GM19455 (cell line): ENCODE results near the gene AP3M1.

ENCODE experiments used
- ATAC-seq: cut with Tn5 transposase; IDR thresholded peaks from one replicate; pipeline ENCODE4 v1.9.1; 2021; ENCODE audit not compliant: unreplicated experiment

AP3M1 gene

DNA sequence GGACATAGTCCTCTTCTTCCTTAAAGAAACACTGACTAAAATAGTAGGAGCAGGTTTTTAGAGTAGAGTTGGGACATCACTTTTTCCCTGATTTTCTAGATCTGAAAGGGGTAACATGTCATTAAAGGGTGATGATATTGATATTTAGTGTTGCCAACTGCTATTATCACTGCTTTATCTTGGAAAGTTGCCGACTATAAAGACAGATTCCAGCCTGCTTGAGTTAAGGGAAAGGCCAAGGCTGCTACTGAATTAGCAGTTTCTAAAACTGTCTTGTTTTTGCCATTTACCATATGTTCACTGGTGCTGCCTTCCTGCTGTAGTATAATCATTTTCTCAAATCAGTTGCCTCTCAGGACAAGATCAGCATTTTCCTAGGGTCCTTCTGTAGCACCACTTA is 29.7 kb downstream of the AP3M1 start:
- ATAC-seq: no peak

DNA sequence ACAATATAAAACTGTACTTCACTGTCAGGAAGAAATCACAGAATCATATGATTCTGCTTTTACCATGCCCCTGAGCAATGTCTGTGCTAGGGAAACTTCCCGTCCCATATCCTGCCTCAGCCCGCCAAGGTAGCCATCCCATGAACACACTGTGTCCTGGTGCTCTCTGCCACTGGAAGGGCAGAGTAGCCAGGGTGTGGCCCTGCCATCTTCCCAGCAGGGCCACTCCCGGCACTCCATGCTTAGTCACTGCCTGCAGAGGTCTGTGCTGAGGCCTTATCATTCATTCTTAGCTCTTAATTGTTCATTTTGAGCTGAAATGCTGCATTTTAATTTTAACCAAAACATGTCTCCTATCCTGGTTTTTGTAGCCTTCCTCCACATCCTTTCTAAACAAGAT is 31.8 kb downstream of the AP3M1 start:
- no peak for ATAC-seq

DNA sequence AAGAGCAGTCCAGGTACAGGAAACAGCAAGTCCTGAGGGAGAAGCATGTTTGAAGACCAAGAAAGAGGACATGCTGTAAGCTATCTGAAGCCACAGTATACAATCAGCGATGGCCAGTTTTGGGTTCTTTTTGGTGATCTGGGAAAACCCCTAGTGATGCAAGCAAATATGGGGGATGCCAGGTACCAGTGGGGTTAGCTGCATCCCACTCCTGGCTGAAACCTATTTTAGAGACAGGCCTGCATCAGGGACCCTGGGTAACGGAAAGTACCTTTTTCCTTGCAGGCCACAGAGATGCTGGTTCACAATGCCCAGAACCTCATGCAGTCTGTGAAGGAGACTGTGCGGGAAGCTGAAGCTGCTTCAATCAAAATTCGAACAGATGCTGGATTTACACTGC is 32.9 kb downstream of the AP3M1 start:
- ATAC-seq: no peak

DNA sequence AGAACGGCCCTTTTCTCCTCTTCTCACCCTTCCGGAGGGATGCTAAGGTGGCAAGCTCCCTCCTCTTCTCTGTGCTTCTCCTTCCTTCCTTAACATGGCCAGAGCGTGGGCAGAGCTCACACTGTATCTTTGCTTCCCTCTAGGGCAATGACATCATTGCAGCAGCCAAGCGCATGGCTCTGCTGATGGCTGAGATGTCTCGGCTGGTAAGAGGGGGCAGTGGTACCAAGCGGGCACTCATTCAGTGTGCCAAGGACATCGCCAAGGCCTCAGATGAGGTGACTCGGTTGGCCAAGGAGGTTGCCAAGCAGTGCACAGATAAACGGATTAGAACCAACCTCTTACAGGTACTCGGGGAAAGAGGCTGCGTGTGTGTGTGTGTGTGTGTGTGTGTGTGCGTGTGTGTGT is 36.6 kb downstream of the AP3M1 start:
- no peak for ATAC-seq

DNA sequence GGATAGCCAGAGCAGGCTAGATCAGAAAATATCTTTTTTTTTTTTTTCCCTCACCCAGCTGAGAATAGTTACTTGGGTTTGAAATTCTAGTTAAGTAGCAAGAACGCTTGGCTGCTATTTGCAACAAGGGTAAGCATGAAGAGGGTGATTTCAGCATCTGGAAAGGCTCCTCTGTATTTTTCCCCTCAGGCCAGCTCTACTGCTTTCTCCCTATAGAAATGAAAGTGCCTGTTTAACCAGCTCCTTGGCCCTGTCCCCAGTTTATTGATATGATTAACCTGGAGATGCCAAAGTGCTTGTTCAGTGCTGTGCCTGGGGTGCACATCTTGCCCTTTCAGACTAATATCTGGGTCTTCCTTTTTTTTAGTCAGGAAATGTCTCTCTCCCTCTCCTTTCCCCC is 37.1 kb downstream of the AP3M1 start:
- no peak for ATAC-seq

DNA sequence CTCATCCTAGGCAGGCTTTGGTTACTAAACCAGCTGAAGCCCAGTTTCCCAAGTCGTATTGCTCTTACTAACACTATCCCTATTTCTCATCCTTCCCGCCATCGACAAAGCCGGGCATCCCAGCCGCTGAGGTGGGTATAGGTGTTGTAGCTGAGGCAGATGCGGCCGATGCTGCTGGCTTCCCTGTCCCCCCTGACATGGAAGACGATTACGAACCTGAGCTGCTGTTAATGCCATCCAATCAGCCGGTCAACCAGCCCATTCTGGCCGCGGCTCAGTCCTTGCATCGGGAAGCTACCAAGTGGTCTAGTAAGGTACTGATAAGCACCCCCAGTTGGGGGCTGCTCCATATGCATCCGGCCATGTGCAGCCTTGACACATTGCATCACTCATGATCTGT is 38.8 kb downstream of the AP3M1 start:
- ATAC-seq: no peak

DNA sequence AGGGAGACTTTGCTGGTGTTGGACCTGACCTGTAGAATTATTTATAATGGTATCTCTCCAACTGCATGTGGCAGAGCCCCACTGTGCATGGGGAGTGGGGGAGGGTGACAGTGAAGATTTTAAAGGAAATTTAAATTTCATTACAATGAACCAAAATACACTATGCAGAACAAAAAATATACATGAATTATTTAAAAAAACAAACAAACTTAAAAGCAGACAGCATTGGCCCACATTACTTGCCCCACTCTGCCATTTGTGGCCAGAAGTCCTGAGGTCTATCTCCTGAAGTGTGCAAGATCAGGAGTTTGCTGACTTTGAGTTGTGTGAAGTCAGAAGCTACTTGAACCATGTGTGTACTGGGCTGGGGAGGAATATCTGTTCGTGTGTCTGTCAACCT is 40.5 kb downstream of the AP3M1 start:
- ATAC-seq: no peak

DNA sequence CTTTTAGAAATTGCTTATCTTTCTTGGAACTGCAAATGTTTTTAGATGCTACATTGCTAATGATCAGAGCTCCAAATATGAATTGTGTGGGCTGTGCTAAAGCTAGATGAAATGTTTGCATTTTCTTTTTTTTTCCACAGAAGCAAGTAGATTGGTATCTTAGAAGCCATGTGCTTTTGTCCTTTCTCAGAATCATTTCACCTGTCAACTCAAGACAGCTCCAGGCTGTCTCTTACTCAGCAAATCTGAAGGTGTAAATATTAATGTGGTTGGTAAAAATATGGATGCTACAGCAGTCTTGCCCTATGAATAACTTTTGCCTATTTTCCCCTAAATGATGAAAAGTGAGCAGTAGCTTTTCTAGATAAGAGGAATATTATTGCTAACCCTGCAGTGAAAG is 41.2 kb downstream of the AP3M1 start:
- no peak for ATAC-seq

DNA sequence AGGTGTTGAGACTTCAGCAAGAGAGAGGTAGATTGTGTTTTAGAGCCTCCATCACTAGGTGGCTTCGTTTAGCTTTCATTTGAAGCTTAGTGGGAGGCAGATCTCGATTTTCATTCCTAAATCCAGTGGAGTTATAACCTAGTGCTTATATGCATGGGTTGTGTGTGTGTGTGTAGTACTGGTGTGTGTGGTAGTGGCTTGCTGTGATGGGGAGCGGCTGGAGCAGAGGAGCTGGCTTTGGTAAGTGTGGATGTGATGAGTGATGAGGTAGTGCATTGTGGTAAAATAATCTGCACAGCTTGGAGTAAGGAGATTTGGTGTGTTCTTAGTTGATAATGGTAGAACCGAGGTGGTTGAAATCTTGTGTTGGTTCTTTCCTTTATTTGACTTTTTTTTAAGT is 43.2 kb downstream of the AP3M1 start:
- ATAC-seq: no peak

DNA sequence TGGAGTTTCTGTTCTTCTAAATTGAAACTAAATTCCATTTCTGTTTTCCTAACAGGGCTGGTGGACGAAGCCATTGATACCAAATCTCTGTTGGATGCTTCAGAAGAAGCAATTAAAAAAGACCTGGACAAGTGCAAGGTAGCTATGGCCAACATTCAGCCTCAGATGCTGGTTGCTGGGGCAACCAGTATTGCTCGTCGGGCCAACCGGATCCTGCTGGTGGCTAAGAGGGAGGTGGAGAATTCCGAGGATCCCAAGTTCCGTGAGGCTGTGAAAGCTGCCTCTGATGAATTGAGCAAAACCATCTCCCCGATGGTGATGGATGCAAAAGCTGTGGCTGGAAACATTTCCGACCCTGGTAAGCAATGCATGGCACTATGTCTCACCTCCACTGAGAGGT is 45.6 kb downstream of the AP3M1 start:
- ATAC-seq: no peak

DNA sequence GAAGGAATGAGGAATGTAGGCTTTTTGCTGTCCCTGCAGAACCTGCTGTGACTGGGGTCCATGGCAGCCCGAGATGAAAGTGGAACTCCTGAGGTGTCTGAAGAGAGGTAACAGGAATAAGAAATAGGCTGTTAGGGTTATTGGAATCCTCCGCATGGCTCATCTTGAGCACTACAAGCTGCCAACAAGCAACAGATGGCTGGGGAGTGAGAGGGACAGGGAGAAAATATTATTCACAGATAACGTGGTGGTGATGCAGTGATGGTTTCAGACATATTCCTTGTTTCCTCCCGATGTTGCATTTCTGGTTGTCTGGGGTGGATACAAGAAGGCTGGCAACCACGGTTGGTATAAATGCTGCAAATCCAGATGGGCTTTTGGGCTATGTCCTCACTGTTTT is 46.1 kb downstream of the AP3M1 start:
- no peak for ATAC-seq

DNA sequence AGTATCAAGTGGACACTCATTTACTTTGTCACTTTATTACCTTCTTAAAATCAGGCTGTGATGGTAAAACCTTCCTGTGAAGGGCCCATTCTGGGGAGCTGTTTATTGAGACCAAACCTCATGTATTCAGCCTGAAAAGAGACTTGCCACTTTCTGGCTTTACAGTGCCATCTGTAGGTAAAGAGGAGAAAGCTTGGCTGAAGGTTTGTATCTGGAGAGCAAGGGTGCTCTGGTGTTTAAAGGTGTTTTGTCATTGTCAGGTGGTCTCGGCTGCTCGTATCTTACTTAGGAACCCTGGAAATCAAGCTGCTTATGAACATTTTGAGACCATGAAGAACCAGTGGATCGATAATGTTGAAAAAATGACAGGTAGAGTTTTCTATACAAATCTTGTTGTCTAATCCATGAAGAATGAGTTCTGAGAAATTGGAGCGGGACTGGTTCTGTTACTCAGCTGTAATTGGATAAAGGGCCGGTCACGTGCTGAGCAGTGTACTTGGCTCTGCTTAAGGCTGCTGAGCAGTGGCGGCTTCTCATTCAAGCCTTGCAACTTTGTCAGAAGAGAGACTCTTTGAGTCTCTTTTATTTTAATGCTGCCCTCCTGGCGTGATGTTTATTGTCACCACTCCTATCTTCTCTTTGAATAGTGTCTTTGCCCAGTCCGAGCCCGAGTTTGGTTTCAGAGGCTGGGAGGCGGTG is 46.9 kb downstream of the AP3M1 start:
- ATAC-seq: no peak

DNA sequence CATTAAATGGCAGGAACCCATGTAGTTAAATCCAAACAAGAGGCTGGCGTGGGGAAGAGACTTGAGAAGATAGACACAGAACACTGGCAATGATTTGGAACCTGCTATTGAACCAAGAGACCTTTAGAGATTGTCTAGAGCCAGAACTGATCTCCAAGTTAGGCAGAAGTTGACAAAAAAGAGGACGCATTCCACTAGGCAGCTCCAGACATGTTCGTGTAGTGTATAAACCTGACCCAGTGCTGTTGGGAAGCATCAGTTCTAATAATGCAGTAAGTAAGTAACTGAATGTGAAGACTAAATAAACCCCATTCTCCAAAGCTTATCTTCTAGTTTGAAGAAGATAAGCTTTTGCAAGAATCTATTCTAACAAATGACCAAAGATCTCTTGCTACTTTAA is 50.8 kb downstream of the AP3M1 start:
- ATAC-seq: no peak

DNA sequence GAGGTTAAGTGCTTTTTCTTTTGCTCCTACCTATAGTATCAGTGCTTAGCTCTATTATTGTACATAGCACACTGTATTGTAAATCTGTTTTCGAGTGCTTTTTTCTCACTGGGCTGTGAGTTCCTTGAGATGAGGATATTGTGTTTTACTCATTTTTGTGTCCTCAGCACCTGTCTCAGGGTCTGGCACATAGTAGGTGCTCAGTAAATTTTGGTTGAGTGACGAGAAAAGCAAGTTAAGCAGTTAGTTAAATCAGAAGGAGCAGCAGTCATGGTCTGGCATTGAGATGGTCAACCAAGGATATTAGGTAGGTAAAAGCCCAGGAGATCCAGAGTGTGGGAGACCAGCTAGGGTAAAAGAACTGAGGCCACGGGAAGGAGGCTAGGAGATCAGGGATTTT is 51.2 kb downstream of the AP3M1 start:
- ATAC-seq: no peak

DNA sequence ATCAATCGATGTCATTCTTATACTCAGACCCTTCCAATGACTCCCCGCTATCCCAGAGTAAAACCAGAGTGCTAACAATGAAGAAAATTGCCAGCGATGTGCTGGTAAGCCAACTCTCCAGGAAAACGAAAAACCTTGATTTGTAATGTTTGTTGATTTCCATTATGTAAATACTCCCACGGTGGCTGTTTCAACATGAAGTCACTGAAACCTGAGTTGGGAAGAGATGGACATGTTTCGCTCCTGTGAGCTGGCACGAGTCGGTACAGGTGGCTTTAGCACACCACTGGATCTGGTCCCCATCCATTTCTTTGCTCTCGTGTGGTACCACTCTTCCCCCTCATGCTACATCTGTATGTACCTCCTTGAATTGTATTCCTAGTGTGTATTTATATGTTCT is 52.9 kb downstream of the AP3M1 start:
- ATAC-seq: no peak

DNA sequence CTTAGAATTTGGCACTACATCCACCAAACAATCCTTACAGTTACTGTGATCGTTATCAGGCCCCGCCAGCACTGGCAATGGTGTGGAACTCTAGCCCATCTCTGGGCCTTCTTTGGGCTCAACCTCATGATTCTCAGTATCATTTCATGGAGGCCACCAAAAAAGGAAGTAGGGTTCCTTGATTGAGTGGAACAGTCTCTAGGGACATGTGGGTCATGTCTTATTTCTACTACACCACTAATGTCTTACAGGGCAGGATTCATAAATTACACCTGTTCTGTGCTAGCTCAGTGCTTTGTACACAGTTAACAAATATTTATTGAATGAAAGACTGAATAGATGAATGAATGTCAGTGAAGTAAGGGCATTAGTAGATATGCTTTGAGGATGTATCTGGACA is 53.9 kb downstream of the AP3M1 start:
- peak; percentile 77 for ATAC-seq

DNA sequence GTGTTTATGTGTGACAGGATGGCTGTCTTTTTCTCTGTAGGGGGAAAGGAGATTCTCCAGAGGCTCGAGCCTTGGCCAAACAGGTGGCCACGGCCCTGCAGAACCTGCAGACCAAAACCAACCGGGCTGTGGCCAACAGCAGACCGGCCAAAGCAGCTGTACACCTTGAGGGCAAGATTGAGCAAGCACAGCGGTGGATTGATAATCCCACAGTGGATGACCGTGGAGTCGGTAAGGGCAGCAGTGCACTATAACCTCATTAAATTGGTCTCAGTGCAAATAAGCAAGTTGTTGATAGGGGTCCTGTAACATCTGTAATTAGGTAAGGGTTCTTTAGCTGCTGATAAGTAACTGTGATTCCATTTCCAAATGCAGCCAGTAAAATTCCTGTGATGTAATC is 56.4 kb downstream of the AP3M1 start:
- ATAC-seq: no peak

DNA sequence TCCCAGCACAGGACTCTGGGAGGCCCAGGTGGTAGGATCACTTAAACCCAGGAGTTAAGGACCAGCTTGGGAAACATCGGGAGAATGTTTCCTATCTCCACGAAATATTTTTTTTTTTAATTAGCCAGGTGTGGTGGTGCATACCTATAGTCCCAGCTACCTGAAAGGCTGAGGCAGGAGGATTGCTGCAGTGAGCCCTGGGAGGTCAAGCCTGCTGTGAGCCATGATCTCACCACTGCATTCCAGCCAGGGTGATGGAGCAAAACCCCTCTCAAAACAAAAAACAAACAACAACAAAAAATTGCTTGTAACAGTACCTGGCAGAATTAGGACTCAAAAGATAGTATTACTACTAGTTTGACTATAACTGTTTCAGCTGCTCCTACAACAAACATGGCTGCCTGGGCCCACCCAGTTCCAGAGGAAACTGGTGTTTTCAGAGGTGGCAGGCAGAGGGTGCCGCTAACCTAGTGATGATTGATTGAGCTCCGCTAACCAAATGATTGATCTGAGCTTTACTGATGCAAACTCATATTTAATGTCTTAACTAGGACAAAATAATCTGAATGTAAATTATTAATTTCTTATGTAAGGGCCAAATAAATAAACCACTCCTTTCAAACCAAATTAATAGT is 57.0 kb downstream of the AP3M1 start:
- ATAC-seq: no peak

DNA sequence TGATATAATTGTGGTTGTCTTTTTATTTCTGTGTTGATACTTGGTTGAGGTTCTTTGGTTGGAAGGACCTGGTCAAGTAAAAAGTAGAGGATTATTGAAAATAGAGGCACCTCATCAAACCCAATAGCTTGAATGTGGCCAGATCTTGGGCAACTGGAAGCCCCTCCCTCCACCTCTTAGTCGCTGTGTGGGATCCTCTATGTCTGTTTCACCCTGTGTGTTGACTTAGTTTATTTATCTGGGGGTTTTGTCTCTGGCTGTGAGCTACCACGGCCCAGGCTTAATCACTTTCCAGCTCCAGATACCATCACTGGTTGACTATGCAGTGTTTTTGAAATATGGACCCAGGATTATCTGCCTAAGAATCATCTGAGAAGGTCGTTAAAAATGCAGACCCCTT is 58.3 kb downstream of the AP3M1 start:
- ATAC-seq: no peak

DNA sequence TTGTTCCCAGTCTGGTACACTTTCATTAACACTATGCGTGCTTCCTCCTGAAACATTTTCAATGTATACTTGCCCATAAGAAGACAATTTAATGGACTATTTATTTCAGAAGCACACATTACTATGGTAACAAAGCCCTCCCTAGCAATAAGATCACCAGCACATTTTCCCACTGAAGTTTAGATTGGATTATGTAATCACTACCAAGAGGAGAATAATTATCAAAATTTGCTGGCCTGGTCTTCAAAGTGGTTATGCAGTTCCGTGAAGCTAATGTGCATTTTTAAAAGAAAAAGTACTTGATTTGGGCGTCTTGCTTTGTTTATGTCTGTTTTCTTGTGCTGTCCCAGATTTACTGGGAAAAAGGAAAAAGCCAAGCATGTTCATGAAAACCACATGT is 61.9 kb downstream of the AP3M1 start:
- ATAC-seq: no peak

DNA sequence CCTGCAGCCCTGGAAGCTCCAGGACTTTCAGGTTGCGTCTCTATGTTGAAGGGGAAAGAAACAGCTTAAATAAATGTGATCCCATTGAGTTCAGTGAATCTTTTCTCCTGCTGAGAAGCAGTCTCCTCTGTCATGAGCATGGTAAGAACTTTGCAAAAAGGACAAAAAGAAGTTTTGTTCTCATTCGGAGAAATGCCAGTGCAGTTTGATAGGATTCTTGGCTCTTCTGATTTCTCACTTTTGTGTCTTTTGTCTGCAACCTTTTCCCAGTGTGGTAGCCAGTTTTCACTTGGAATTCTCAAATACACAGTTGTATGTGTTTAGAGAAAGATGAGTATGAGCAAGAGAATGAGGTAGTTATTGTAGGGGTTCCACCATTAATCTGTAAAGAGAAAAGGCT is 64.3 kb downstream of the AP3M1 start:
- ATAC-seq: no peak

DNA sequence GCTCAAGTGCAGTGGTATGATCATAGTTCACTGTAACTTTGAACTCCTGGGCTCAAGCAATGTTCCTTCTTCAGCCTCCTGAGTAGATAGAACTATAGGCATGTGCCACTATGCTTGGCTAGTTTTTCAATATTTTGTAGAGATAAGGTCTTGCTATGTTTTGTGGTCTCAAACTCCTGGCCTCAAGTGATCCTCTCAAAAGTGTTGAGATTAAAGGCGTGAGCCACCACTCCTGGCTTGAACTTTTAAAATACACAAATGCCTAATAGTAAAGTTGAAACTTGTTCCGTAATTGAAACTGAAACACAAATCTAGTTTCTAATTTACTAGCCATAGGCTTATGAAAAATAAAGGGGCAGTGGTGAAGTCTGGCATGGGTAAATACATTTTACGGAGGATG is 65.7 kb downstream of the AP3M1 start:
- ATAC-seq: peak; percentile 72

DNA sequence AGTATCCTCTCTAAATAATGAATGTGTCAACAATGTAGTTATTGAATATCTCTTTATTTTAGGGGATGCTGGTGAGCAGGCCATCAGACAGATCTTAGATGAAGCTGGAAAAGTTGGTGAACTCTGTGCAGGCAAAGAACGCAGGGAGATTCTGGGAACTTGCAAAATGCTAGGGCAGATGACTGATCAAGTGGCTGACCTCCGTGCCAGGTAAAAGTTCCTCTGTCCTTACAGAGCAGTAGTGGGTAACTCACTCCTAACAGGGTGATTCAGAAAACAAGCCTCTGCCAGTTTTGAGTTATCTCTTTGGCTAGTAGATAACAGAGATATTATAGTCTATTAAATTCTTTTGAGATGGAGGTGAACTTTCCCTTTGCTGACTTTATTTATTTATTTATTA is 67.3 kb downstream of the AP3M1 start:
- no peak for ATAC-seq
